HG03135 (cell line): ENCODE results near the gene SRCAP.
"Not testable (repeated sequence)": the region's sequence is repeated elsewhere in the genome, so short reads cannot be mapped to it uniquely, and the experiment has no call there.

Source experiments
- ATAC-seq: cut with Tn5 transposase; IDR thresholded peaks from one replicate; pipeline ENCODE4 v1.9.1; 2021; ENCODE audit warnings: mild to moderate bottlenecking, moderate library complexity; ENCODE audit not compliant: unreplicated experiment

Gene SRCAP

DNA sequence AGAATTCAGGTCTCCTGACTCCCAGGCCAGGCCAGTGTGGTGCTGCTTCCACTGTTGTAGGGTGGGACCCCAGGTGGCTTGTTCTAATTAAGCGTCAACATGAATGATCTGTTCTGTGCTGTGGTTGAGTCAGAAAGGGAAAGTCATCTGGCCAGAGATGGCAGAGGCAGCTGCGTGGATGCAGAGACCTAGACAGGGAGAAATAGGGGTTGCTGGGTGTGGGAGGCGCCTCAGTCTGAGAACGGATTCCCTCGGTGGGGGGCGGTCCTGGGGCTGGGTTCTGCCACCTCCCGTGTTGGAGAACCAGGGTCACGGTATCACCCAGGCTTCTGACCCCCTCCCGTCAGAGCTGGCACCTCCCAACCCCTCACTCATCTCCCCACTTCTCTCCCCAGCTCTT is 35.2 kb upstream of the SRCAP start:
- ATAC-seq, result no peak

DNA sequence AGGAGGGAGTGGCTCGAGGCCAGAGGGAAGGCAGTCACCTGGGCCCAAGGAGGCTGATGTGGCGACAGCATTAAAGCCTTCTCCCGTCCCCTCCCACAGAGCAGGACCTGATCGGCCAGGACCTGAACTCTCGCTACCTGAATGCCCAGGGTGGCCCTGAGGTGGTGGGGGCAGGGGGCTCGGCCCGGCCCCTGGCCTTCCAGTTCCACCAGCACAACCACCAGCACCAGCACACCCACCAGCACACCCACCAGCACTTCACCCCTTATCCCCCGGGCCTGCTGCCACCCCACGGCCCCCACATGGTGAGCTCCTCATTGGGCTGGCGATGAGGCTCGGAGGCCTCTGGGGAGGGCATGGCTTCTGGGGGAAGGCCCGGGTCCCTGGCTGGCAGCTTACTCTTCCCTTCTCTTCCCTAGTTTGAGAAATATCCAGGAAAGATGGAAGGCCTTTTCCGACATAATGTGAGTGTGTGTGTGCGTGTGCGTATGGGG is 34.3 kb upstream of the SRCAP start:
- no peak for ATAC-seq

- ATAC-seq, result no peak
Observed at GRCh38 chr16:30665155-30665829, 33.7 kb upstream of the SRCAP start.

DNA sequence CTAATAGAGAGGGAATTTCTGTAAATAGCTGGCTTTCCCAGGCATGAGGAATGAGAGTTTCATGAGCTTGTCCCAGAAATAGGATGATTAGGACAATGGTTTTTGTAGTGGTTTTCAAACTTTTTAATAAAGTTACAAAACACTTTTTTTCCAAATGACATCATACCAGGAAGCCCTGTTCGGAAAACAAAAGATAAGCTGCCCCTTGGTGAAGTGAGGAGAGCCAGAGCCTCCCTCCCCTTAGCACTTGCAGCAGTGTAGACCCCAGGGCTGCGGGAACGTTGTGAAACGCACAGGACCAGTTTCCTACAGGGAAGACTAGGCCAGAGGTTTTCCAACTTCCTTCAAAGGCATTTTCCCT is 33.2 kb upstream of the SRCAP start:
- ATAC-seq, result no peak

DNA sequence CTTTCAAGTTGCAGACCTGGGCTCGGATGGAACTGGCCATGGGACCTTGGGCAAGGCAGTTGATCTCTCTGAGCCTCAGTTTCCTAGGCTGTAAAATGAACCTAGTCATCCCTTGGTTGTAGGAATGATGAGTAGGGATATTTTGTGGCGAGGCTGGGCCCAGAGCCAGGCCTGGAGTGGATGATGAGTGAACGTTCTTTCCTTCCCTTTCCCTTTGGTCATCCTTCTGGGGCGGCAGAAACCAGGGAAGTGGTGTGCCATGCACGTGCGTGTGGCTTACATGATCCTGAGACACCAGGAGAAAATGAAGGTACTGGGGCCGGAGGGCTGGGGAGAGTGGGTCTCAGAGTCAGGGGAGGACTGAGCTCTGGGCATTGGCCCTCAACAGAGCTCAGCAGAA is 32.3 kb upstream of the SRCAP start:
- ATAC-seq, result no peak

DNA sequence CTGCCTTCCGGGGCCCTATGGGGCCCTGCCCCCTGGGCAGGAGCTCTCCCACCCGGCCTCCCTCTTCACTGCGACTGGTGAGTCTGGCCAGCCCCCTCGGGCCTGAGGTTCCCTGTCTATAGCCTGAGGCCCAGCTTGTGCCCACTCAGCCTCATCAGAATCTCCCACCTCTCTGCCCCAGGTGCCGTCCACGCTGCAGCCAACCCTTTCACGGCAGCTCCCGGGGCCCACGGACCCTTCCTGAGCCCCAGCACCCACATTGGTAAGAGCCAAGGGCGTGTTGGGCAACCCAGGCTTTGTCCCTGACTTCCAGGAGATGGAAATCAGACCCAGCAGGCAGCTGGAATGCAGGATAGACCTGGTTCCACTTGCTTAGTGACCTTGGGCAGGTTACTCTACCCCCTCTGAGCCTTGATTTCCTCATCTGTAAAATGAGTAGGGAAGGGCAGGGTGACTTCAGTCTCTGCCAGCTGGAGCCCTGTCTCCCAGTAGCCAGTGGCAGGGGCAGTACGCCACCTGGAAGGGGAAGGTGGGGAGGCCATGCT is 31.5 kb upstream of the SRCAP start:
- ATAC-seq, result no peak

GRCh38 chr16:30668393-30668792 is 30.6 kb upstream of the SRCAP start:
- ATAC-seq, result no peak

GRCh38 chr16:30669026-30669902 is 29.7 kb upstream of the SRCAP start:
- no peak for ATAC-seq

- ATAC-seq, result no peak
Observed at GRCh38 chr16:30669903-30670824, 28.8 kb upstream of the SRCAP start.

DNA sequence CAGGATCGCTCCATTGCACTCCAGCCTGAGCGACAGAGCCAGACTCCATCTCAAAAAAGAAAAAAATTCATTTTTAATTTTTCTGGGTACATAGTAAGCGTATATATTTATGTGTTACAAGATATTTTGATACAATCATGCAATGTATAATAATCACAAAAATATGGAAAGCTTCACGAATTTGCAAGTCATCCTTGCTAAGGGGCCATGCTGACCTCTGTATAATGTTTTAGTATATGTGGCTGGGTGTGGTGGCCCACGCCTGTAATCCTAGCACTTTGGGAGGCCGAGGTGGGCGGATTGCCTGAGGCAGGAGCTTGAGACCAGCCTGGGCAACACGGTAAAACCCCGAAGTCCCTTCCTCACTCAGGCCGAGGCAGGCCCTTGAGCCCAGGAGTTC is 23.8 kb upstream of the SRCAP start:
- no peak for ATAC-seq

DNA sequence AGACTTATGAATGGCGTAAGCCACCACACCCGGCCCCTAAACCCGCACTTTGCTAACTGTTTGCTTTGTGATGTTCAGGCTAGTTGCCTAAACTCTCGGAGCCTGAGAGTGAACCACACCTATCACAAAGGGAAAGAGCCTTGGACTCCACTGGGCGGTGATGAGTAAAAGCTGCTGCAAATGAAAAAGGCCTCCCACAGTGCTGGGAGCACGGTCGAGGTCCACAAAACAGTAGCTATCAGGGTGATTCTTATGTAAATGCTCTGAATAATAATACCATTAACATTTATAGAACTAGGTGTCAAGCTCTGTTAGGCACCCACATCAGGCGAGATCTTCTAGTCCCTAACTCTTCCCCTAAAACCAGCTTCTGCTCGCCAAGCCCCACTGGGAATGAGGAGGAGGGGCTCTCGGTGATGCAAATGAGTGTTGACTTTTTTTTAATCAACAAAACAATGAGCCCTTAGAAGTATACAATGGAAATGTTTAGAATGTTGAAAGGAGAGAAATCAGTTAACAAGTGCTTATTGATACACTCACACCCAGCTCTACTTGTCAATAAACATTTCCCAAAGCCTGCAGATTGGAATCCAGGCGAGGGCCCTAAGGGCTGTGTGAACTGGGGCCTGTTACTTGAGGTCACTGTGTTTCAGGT is 20.9 kb upstream of the SRCAP start:
- no peak for ATAC-seq

- ATAC-seq, result no peak
Observed at GRCh38 chr16:30678586-30678970, 20.4 kb upstream of the SRCAP start.

GRCh38 chr16:30680326-30680725 is 18.6 kb upstream of the SRCAP start:
- no peak for ATAC-seq

GRCh38 chr16:30688701-30689100 is 10.3 kb upstream of the SRCAP start:
- no peak for ATAC-seq

- ATAC-seq, result no peak
Observed at GRCh38 chr16:30691907-30692306, 7.1 kb upstream of the SRCAP start.

GRCh38 chr16:30692396-30693064 is 6.4 kb upstream of the SRCAP start:
- ATAC-seq, result no peak

GRCh38 chr16:30694926-30695693 is 3.9 kb upstream of the SRCAP start:
- no peak for ATAC-seq

GRCh38 chr16:30696646-30697045 is 2.3 kb upstream of the SRCAP start:
- not testable (repeated sequence) for ATAC-seq
